K562 (cell line): Measurements from ENCODE around the gene GATAD2B.
"Not testable (repeated sequence)": the region's sequence is repeated elsewhere in the genome, so short reads cannot be mapped to it uniquely, and the experiment has no call there.

Experiments used
- ARHGAP35 ChIP-seq: fragments of 450-650 bp; IDR thresholded peaks from 2 replicates; pipeline ENCODE4 v1.6.1; 2018; ENCODE audit not compliant: partially characterized antibody
- BHLHE40 ChIP-seq: IDR thresholded peaks from 2 replicates; pipeline ENCODE4 v1.6.1; 2011; ENCODE audit warnings: low read length, improper control_type of control experiment
- CTCF ChIP-seq, 3 experiments: IDR thresholded peaks in 2 of 3; conservative IDR thresholded peaks in 1 of 3; 2 replicates each; pipeline ENCODE4 v1.5.1; 2011 to 2012; ENCODE audit warnings: low read length in 3 of 3, mild to moderate bottlenecking in 3 of 3, control low read depth in 2 of 3, improper control_type of control experiment in 1 of 3, inconsistent platforms in 1 of 3, low read depth in 1 of 3, mixed read lengths in 1 of 3, moderate library complexity in 1 of 3; ENCODE audit not compliant: insufficient read depth in 2 of 3
- E2F4 ChIP-seq: sonication (generic); formaldehyde crosslinking; IDR thresholded peaks from 2 replicates; pipeline ENCODE4 v1.8.0; 2022; ENCODE audit warnings: mild to moderate bottlenecking, low read depth, missing genetic modification reagents
- ELK1 ChIP-seq: sonication (generic); formaldehyde crosslinking; IDR thresholded peaks from 2 replicates; pipeline ENCODE4 v1.8.1; 2022; ENCODE audit warnings: missing genetic modification reagents
- NFE2 ChIP-seq: IDR thresholded peaks from 2 replicates; pipeline ENCODE4 v1.6.1; 2014; ENCODE audit warnings: antibody characterized with exemption, low read depth
- REST ChIP-seq, 2 experiments: fragments of 450-650 bp; formaldehyde crosslinking in 1 of 2; IDR thresholded peaks; 2 replicates each; pipeline versions ENCODE4 v1.4.0 to v1.6.1; 2014 to 2020; ENCODE audit warnings: mild to moderate bottlenecking in 2 of 2, borderline replicate concordance in 1 of 2, low read depth in 1 of 2
- SOX6 ChIP-seq: fragments of 450-650 bp; IDR thresholded peaks from 2 replicates; pipeline ENCODE4 v1.6.1; 2014; ENCODE audit warnings: mild to moderate bottlenecking
- TFE3 ChIP-seq: fragments of 450-650 bp; formaldehyde crosslinking; IDR thresholded peaks from 2 replicates; pipeline ENCODE4 v1.4.0; 2020; ENCODE audit warnings: mild to moderate bottlenecking, mixed read lengths
- THAP7 ChIP-seq: fragments of 250-450 bp; sonication (Bioruptor Pico); IDR thresholded peaks from 2 replicates; pipeline ENCODE4 v1.5.0; 2021

GRCh38 chr1:153910560-153910959 lies 12.2 kb downstream of the GATAD2B start:
- not testable (repeated sequence) for TF ChIP-seq NFE2; THAP7 (CRISPR knock-in tag); TFE3 (CRISPR knock-in tag); CTCF (IDR thresholded peaks at IDR 0.05 in 2 of 3, conservative IDR thresholded peaks at IDR 0.05 in 1 of 3; ENCODE audit: insufficient read depth in 2 of 3, low read depth in 1 of 3, low read length in 3 of 3); E2F4; SOX6; ELK1 (CRISPR knock-in tag); BHLHE40; REST (IDR thresholded peaks at IDR 0.05; ENCODE audit: borderline replicate concordance); REST (CRISPR knock-in tag; IDR thresholded peaks at IDR 0.05; ENCODE audit: low read depth); ARHGAP35
